SH-SY5Y (cell line): ENCODE data around the gene TUB.

Source experiments
- GATA2 ChIP-seq: IDR thresholded peaks from 2 replicates; pipeline ENCODE4 v1.6.1; 2011; ENCODE audit warnings: mild to moderate bottlenecking, low read depth, low read length
- GATA3 ChIP-seq: IDR thresholded peaks from 2 replicates; pipeline ENCODE4 v1.6.1; 2011; ENCODE audit warnings: low read depth, mild to moderate bottlenecking, low read length, moderate library complexity

TUB gene

GRCh38 chr11:8098879-8099278, 17.9 kb downstream of the TUB start:
- TF ChIP-seq GATA2: no peak
- TF ChIP-seq GATA3: no peak

GRCh38 chr11:8099291-8099899, 18.4 kb downstream of the TUB start:
- TF ChIP-seq GATA2 (no peak), GATA3 (no peak)

- TF ChIP-seq GATA3: no peak
- TF ChIP-seq GATA2: no peak
These were observed 19.1 kb downstream of the TUB start for GRCh38 chr11:8100158-8100557.

GRCh38 chr11:8100605-8101004, 19.6 kb downstream of the TUB start:
- no peak for TF ChIP-seq GATA3
- TF ChIP-seq GATA2: no peak

- TF ChIP-seq GATA3: no peak
- no peak for TF ChIP-seq GATA2
These were observed 20.4 kb downstream of the TUB start for GRCh38 chr11:8101421-8101820.

- TF ChIP-seq GATA2 (no peak), GATA3 (no peak)
These were observed 21.4 kb downstream of the TUB start for GRCh38 chr11:8102296-8102915.

GRCh38 chr11:8102965-8103364, 22.0 kb downstream of the TUB start:
- no peak for TF ChIP-seq GATA3
- no peak for TF ChIP-seq GATA2

GRCh38 chr11:8103909-8104308, 22.9 kb downstream of the TUB start:
- TF ChIP-seq GATA2 (no peak), GATA3 (no peak)

- no peak for TF ChIP-seq GATA2
- TF ChIP-seq GATA3: no peak
These were observed 24.1 kb downstream of the TUB start for GRCh38 chr11:8105133-8105532.

- TF ChIP-seq GATA2: no peak
- no peak for TF ChIP-seq GATA3
These were observed 24.7 kb downstream of the TUB start for GRCh38 chr11:8105666-8106065.

- no peak for TF ChIP-seq GATA2
- no peak for TF ChIP-seq GATA3
These were observed 25.7 kb downstream of the TUB start for GRCh38 chr11:8106679-8107078.

GRCh38 chr11:8107642-8108041, 26.6 kb downstream of the TUB start:
- no peak for TF ChIP-seq GATA2
- TF ChIP-seq GATA3: no peak

GRCh38 chr11:8108421-8108820, 27.4 kb downstream of the TUB start:
- TF ChIP-seq GATA2 (no peak), GATA3 (no peak)

GRCh38 chr11:8109675-8110074, 28.7 kb downstream of the TUB start:
- TF ChIP-seq GATA2 (no peak), GATA3 (no peak)

GRCh38 chr11:8110396-8110795, 29.4 kb downstream of the TUB start:
- no peak for TF ChIP-seq GATA2
- no peak for TF ChIP-seq GATA3

GRCh38 chr11:8111636-8112035, 30.6 kb downstream of the TUB start:
- no peak for TF ChIP-seq GATA2
- TF ChIP-seq GATA3: no peak
